Ammon's horn (tissue), 1 donor: ENCODE measurements around the gene GPR39.
A peak's percentile ranks its signal among the peaks of the same experiment; 100 is the strongest.

Source experiments
- DNase-seq: peaks from one replicate; pipeline ENCODE4 v3.0.0-alpha.2; 2016; ENCODE audit warnings: low spot score

Gene GPR39

DNA sequence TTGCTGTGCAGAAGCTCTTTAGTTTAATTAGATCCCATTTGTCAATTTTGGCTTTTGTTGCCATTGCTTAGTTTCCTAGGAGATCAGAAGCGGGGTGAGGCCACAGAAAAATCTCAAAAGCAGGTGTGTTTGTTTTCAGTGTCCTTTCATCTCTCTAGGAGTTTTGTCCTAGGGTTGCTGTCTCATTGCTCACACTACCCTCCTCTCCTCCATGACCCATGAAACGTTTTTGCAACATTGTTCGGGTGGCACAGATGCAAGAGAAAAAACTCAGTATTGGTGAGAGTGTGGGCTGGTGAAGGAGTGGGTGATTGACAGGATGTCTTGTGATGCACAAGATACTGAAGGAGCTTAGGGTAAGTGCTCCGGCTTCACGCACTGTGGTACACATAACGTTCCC is 149.8 kb downstream of the GPR39 start:
- no peak for DNase-seq

DNA sequence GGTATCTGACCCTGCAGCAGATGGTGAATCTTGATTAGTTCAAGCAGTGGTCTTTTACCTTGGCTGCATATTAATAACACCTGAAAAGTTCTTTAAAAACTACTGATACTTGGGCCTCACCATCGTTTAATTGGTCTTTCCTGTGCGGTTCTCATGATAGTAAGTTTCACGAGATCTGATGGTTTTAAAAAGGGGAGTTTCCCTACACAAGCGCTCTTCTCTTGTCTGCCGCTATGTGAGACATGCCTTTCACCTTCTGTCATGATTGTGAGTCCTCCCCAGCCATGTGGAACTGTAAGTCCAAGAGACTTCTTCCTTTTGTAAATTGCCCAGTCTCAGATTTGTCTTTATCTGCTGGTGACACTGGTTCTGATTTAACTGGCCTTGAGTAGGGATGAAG is 151.1 kb downstream of the GPR39 start:
- no peak for DNase-seq

DNA sequence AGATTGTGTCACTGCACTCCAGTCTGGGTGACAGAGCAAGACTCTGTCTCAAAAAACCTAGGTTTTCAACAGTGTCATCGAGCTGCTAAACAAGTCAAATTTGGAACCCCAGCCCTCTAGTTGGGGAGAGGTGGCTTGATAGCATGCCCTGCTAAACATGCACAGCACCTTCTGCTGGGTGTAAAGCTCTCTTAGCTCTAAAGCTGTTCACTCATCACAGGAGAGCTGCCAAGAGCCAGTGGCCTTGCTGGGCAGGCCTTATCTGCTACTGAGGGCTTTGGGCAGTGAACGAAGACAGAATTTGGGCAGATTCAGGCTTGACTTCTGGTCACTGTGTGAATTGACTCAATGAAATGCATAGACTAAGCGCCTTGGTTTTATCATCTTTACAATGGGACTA is 152.1 kb downstream of the GPR39 start:
- no peak for DNase-seq

- DNase-seq: no peak
Measured at GRCh38 chr2:132573444-132574007, 156.9 kb downstream of the GPR39 start.

GRCh38 chr2:132577686-132578085 is 161.1 kb downstream of the GPR39 start:
- peak; percentile 43 for DNase-seq

DNA sequence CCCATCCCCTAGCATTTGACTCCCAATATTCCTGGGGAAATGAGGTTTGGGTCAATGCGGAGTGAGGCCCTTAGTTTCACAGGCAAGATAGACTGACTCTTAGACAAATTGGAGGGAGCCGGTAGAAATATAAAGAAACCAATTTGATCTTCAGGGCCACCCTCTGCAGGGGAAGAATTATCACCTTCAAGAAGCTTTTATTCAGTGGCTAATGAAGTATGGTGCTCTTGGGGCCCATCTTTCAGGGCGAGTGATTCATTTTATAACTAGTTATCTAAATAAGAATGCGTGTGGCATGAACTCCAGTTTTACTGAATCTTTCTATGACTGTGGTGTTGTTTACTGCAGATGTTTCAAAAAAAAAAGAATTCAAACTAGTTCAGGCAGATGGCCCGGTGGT is 165.0 kb downstream of the GPR39 start:
- no peak for DNase-seq

- DNase-seq: no peak
Measured at GRCh38 chr2:132581991-132582738, 165.6 kb downstream of the GPR39 start.

DNA sequence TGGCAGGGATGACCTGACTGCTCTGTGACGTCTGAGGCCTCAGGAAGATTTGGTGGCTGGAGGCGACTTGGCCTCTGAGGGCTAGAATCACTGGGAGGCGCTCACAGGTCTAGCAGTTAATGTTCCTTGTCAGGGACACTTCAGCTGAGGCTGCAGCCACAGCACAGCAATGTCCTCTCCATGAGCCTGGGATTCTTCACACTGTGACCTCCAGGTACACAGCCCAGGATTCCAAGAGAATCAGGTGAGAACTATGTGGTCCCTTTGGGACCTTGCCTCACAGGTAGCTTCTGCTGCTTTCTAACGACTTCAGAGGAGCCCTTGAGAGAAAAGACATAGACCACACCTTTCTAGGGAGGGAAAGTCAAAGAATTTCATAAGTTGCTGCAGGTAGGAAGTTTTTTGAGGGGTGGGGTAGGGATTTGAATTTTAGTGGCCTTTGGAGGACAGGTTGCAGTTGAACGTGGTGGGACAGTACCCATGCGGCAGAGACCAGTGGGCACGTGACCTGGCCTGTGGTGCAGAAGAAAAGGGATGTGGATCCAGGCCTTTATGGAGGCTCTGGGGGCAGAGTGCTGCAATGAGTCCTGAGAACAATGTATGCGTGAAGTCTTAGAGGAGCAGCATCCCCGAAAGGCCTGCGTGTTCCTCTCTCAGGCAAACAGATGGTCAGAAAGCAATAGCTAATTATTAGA is 167.2 kb downstream of the GPR39 start:
- no peak for DNase-seq

DNA sequence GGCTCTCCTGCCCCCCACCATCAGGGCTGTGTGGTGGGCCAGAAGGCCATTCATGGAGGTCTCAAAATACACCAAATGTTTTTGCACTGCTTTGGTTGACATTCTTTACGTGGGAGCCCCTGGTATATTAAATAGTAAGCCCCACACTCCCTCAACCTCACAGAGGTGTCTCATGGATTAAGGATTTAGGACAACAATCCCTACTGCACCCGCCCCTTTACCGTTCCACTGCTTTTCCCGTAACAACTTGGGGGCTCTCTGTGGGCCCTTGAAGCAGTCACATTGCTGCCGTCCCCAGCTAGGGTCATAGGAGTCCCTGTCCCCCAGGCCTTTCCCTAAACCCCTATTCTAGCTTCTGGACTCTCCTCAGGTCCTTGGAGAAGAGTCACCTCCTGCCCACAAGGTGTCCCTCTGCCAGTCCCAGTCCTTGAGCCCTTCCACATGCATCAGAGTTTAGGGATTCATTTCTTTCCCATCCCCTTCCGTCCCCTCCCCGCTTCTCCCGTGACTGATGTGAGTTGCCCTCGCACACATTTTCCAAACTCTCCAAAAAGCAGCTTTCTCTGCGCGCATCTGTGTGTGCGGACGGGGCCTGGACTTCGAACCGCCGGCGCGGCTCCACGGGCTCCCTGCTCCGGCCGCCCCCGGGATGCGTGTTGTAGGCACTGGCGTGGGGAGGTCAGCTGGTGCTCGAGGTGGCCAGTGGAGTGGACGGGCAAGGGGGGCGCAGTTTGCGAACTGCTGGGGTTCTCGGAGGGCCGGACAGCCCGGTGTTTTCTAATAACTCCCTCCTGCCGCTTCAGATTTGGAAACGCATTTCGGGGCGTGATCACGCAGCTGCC is 168.6 kb downstream of the GPR39 start:
- DNase-seq: no peak

GRCh38 chr2:132586101-132586511 is 169.5 kb downstream of the GPR39 start:
- no peak for DNase-seq

GRCh38 chr2:132586835-132587234 is 170.2 kb downstream of the GPR39 start:
- no peak for DNase-seq

DNA sequence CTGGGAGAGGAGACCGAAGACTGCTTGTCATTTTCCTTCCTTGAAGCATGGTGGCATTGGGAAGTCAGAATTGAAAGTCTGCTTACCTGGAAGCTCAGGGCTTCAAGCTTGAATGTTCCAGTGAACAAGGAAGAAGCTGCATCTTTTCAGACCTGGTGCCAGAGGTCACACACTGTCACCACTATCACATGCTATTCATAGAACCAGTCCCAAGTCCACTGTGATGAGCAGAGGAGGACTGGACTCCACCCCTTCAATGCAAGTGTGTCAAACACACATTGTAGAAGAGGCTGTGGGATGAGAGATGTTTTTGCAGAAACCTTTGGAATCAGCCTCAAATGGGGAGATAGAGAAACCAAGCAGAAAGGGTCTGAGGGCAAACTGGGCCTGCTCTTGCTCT is 172.0 kb downstream of the GPR39 start:
- no peak for DNase-seq

GRCh38 chr2:132589111-132589830 is 172.7 kb downstream of the GPR39 start:
- peak; percentile 64 for DNase-seq

- no peak for DNase-seq
Measured at GRCh38 chr2:132589966-132590365, 173.4 kb downstream of the GPR39 start.

- DNase-seq: no peak
Measured at GRCh38 chr2:132593171-132593570, 176.6 kb downstream of the GPR39 start.

GRCh38 chr2:132595186-132595585 is 178.6 kb downstream of the GPR39 start:
- DNase-seq: no peak

DNA sequence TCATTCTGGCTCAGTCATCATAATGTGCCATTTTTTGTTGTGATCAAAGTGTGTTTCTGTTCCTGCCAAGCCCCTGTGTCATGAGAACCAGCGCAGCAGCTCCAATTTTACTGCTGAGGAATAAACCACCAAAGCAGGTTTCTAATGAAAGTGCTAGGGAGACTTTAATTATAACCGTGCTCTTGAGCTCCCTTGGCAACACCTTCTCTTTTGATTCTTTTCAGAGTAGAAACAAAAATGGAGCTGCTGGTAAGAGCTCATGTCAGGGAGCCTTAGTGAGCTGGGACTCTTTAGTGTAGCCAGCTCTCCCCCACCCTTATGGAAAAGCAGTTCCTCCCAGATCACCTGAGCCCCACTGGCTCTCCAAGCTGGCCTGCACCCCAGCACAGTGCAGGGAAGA is 179.1 kb downstream of the GPR39 start:
- no peak for DNase-seq

DNA sequence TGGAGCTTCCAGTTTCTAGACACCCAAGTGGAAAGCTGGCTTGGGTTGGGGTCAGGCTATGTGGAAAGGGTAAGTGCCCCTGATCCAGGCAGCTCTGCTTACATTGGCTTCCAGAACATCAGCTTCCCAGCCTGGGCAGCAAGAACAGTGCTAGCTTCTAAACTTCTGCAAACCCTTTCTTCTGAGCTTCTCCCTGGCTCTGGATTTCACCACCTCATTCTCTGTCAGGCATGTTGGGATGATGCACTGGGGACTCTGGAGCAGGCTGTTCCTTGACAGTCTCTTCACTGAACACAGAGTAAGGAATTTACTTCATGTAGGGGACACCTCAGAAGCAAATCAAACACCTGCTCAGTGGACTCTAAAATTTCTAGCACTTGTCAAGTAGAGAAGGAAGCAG is 180.6 kb downstream of the GPR39 start:
- no peak for DNase-seq

GRCh38 chr2:132597831-132598230 is 181.2 kb downstream of the GPR39 start:
- no peak for DNase-seq

DNA sequence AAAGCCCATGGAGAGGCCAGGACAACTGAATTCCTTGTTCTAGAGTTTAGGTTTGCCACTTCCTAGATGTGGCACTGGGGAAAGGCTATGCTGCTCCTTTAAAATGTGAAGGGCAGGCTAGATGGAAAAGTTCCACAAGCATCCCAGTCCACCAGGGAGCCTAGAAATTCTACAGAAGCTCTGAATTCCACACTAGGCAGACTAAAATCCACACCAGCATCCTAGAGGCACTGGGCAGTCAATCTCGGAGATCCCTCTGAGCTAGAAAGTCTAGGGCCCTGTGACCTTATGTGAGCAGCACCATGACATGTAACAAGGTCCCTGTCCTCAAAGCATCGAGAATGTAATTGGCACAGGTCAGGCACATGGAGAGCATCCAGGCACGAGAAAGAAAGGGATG is 181.9 kb downstream of the GPR39 start:
- DNase-seq: no peak

- no peak for DNase-seq
Measured at GRCh38 chr2:132599556-132599955, 183.0 kb downstream of the GPR39 start.

DNA sequence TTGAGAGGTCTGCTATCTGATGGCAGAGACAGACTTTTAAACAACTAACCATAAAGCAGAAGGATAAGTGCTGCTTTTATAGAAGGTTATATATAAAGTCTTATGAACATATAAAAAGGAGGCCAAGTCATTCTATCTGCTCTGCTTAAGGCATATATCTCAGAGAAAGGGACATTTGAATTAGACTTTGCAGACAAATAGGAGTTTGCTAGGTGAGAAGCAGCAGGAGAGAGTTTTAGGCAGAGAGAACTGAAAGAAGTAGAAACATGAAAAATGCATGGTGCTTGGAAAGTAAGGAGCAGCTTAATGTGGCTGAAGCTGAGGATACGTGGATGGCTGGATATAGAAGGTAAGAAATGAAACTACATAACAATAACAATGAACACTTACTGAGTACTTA is 188.0 kb downstream of the GPR39 start:
- DNase-seq: no peak
